Peyer's patch (tissue), 4 donors: Measurements from ENCODE around the gene ELMOD3. TPM values are rescaled to one million over a fixed set of nuclear protein-coding genes. Genes with fewer than 3 reads are reported as not detected.
A peak's percentile ranks its signal among the peaks of the same experiment; 100 is the strongest.
"Not testable (repeated sequence)": the region's sequence is repeated elsewhere in the genome, so short reads cannot be mapped to it uniquely, and the experiment has no call there.

Experiments
- DNase-seq, 3 donors: peaks; one replicate each; pipeline ENCODE4 v3.0.0-alpha.2; 2017 to 2019
- H3K27ac ChIP-seq, 4 donors: fragments of 200-600 bp; sonication (generic); one replicate each; pipeline ENCODE4 v1.5.1; 2016 to 2019
- H3K27me3 ChIP-seq, 2 donors: fragments of 200-600 bp; sonication (generic); one replicate each; pipeline ENCODE4 v1.5.1; 2019
- H3K36me3 ChIP-seq, 3 donors: fragments of 200-600 bp; sonication (generic); one replicate each; pipeline ENCODE4 v1.5.1; 2016 to 2019
- H3K4me1 ChIP-seq, 4 donors: fragments of 200-600 bp; sonication (generic); one replicate each; pipeline ENCODE4 v1.5.1; 2016 to 2019
- H3K4me3 ChIP-seq, 4 donors: fragments of 200-600 bp; sonication (generic); 1 replicate in 3 of 4; 2 replicates in 1 of 4; pipeline ENCODE4 v1.5.1; 2016 to 2019; ENCODE audit warnings: mild to moderate bottlenecking in 1 of 4
- H3K9me3 ChIP-seq, 4 donors: fragments of 200-600 bp; sonication (generic); one replicate each; pipeline ENCODE4 v1.5.1; 2016 to 2019; ENCODE audit warnings: mild to moderate bottlenecking in 1 of 4
- POLR2A ChIP-seq, 2 donors: fragments of 450-650 bp; IDR thresholded peaks; one replicate each; pipeline ENCODE4 v1.5.1; 2017; ENCODE audit warnings: antibody characterized with exemption in 2 of 2, mild to moderate bottlenecking in 2 of 2, moderate library complexity in 2 of 2
- total RNA-seq, 4 donors: library from RNA; depleted of rRNA; stranded (reverse); fragments of >200 nt; gene quantifications; one replicate each; pipeline ENCODE4 v1.1.0, GENCODE V29; 2016
- TF ChIP-seq, protein P1 (sequence below), 6 experiments: fragments of 450-650 bp in 4 of 6; fragments of 200-600 bp in 2 of 6; sonication (generic) in 1 of 6; IDR thresholded peaks; one replicate each; pipeline ENCODE4 v1.5.1; 2017 to 2019; ENCODE audit warnings: antibody characterized with exemption in 6 of 6, mild to moderate bottlenecking in 3 of 6, moderate library complexity in 1 of 6

The ELMOD3 gene
- total RNA-seq, 4 donors from 2014 or later = 28.1 to 49.4 (median 45.8) TPM

GRCh38 chr2:85371045-85371444 is 16.5 kb downstream of the ELMOD3 start:
- Histone ChIP-seq H3K36me3 (peaks cover 0 to 37% (median 0%) of the 10 kb centered on the region in 3 donors), H3K4me3 (no peak overlapping the region), H3K27ac (no peak overlapping the region), H3K4me1 (no peaks in the 10 kb centered on the region), H3K9me3 (no peaks in the 10 kb centered on the region), H3K27me3 (no peaks in the 10 kb centered on the region)
- TF ChIP-seq, protein P1, sequence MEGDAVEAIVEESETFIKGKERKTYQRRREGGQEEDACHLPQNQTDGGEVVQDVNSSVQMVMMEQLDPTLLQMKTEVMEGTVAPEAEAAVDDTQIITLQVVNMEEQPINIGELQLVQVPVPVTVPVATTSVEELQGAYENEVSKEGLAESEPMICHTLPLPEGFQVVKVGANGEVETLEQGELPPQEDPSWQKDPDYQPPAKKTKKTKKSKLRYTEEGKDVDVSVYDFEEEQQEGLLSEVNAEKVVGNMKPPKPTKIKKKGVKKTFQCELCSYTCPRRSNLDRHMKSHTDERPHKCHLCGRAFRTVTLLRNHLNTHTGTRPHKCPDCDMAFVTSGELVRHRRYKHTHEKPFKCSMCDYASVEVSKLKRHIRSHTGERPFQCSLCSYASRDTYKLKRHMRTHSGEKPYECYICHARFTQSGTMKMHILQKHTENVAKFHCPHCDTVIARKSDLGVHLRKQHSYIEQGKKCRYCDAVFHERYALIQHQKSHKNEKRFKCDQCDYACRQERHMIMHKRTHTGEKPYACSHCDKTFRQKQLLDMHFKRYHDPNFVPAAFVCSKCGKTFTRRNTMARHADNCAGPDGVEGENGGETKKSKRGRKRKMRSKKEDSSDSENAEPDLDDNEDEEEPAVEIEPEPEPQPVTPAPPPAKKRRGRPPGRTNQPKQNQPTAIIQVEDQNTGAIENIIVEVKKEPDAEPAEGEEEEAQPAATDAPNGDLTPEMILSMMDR (IDR thresholded peaks at IDR 0.05) = no peak
- no peak for TF ChIP-seq POLR2A (IDR thresholded peaks at IDR 0.05)
- DNase-seq = peak in 1 of 3 donors; percentile 39

DNA sequence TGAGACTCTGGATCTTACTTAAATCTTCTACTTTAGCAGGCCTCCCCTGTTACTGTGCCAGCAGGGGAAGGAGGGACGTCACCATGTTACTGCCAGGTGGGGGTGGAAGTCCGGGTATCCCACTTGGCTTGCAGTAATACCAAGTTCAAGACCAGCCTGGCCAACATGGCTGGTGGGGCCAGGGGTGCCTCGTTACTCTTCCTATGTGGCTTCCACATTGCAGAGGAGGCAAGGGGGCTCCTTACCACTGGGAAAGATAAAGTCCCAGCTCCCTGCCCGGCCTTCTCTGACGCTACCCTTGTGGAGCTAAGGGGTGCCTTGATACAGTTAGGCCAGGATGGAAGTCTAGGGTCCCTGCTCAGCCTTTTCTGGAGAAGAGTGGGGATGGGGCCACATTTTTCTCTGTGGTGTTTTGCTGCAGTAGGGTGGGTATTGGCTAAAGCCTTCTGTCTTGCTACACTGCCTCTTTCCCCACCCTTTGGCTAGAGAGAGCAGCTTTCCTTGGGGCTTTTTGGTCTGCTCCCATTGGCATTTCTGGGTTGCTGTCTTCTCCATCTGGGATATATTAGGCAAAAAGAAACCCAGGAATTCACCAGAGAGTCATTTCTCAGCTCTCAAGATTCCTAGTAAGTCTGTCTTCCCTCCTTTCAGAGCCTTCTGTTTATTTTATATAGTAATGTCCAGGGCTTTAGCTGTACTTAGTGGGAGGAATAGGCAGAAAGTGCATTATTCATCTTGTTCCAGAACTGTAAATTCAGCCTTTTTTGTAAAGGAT is 21.9 kb downstream of the ELMOD3 start:
- H3K4me1 ChIP-seq = no peaks in the 10 kb centered on the region
- H3K9me3 ChIP-seq = no peaks in the 10 kb centered on the region
- no peak overlapping the region for H3K27ac ChIP-seq
- no peaks in the 10 kb centered on the region for H3K27me3 ChIP-seq
- peaks cover 0 to 57% (median 0%) of the 10 kb centered on the region in 3 donors for H3K36me3 ChIP-seq
- TF ChIP-seq POLR2A (IDR thresholded peaks at IDR 0.05) = no peak
- TF ChIP-seq, protein P1 (IDR thresholded peaks at IDR 0.05) = no peak
- peak in 1 of 3 donors; percentile 26 for DNase-seq
- H3K4me3 ChIP-seq = no peak overlapping the region

DNA sequence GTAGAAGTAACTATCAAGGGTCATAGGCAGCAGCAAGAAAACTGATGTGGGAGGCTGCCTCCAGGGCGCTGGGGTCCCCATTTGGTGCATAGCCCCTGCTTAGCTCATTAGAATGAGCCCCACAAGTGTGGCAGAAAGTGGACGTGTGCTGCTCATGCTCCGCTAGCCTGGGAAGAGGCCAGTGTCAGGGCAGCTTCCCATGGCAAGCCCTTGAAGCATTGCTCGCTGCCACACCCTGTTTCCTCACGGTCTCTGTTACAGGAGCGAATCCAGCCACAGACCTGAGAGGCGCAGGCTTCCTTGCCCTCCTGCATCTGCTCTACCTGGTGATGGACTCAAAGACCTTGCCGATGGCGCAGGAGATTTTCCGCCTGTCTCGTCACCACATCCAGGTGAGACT is 22.5 kb downstream of the ELMOD3 start:
- Histone ChIP-seq H3K27me3 (no peaks in the 10 kb centered on the region), H3K9me3 (no peaks in the 10 kb centered on the region), H3K36me3 (peaks cover 0 to 53% (median 0%) of the 10 kb centered on the region in 3 donors), H3K4me1 (no peaks in the 10 kb centered on the region), H3K4me3 (no peak overlapping the region), H3K27ac (no peak overlapping the region)
- peak in 1 of 3 donors; percentile 31 for DNase-seq
- no peak for TF ChIP-seq POLR2A (IDR thresholded peaks at IDR 0.05)
- TF ChIP-seq, protein P1 (IDR thresholded peaks at IDR 0.05) = no peak

- DNase-seq = peak in 1 of 3 donors; percentile 1
- TF ChIP-seq, protein P1 (IDR thresholded peaks at IDR 0.05) = no peak
- no peak for TF ChIP-seq POLR2A (IDR thresholded peaks at IDR 0.05)
- Histone ChIP-seq H3K27me3 (no peaks in the 10 kb centered on the region), H3K4me3 (no peak overlapping the region), H3K4me1 (no peaks in the 10 kb centered on the region), H3K36me3 (peaks cover 0 to 51% (median 0%) of the 10 kb centered on the region in 3 donors), H3K9me3 (no peaks in the 10 kb centered on the region), H3K27ac (no peak overlapping the region)
Observed at GRCh38 chr2:85378257-85378656, 23.7 kb downstream of the ELMOD3 start.

- Histone ChIP-seq H3K4me3 (no peak overlapping the region), H3K4me1 (no peaks in the 10 kb centered on the region), H3K9me3 (no peaks in the 10 kb centered on the region), H3K27ac (no peak overlapping the region), H3K27me3 (no peaks in the 10 kb centered on the region), H3K36me3 (peaks cover 0 to 55% (median 0%) of the 10 kb centered on the region in 3 donors)
- TF ChIP-seq, protein P1 (IDR thresholded peaks at IDR 0.05) = no peak
- no peak for TF ChIP-seq POLR2A (IDR thresholded peaks at IDR 0.05)
- no peak for DNase-seq
Observed at GRCh38 chr2:85380048-85380447, 25.5 kb downstream of the ELMOD3 start.

DNA sequence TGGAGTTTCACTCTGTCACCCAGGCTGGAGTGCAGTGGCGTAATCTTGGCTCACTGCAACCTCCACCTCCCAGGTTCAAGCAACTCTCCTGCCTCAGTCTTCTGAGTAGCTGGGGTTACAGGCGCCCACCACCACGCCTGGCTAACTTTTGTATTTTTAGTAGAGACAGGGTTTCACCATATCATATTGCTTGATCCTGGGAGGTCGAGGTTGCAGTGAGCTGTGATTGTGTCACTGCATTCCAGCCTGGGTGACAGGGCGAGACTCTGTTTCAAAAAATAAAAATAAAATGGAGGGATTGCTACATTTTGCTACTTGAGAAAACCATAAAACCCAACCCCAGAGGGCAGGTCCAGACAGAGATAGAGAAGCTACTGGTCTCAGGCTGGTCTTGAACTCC is 28.6 kb downstream of the ELMOD3 start:
- H3K36me3 ChIP-seq = peaks cover 0 to 68% (median 0%) of the 10 kb centered on the region in 3 donors
- DNase-seq = peak in 1 of 3 donors; percentile 10
- not testable (repeated sequence) for H3K4me3 ChIP-seq, H3K27me3 ChIP-seq, H3K27ac ChIP-seq, H3K4me1 ChIP-seq, H3K9me3 ChIP-seq
